H1 (cell line): ENCODE results near the gene PARS2. TPM values are rescaled to one million over a fixed set of nuclear protein-coding genes. Genes with fewer than 3 reads are reported as not detected.

Experiments
- CTCF ChIA-PET: fragments of 300-600 bp; sonication (Branson Sonifier 250); formaldehyde crosslinking; loops from one replicate; lab custom pipeline; 2021; ENCODE audit not compliant: partially characterized antibody; lab: Charles Lee
- POLR2A ChIA-PET: fragments of 300-600 bp; sonication (Branson Sonifier 250); formaldehyde crosslinking; loops from one replicate; lab custom pipeline; 2021; ENCODE audit warnings: inconsistent platforms; ENCODE audit not compliant: partially characterized antibody; lab: Charles Lee
- DNase-seq, 2 experiments: peaks; one replicate each; pipeline versions ENCODE4 v3.0.0 to v3.0.0-alpha.2; 2010 to 2022; ENCODE audit warnings: low spot score in 2 of 2, low read depth in 1 of 2, mixed read lengths in 1 of 2
- FAIRE-seq: peaks from 2 replicates; lab custom pipeline; 2011; peaks lifted over from hg19 to GRCh38; lab: Jason Lieb, UNC
- H2AFZ ChIP-seq: 2 replicates; pipeline ENCODE4 v1.8.1; 2012; ENCODE audit warnings: low read length, inconsistent platforms
- H2AK5ac ChIP-seq: 2 replicates; pipeline ENCODE4 v1.6.1; 2013; ENCODE audit warnings: low read depth, low read length
- H2BK120ac ChIP-seq: replicated peaks from 2 replicates; pipeline ENCODE3; 2013; ENCODE audit warnings: low read depth, low read length, inconsistent platforms
- H2BK12ac ChIP-seq: 2 replicates; pipeline ENCODE4 v1.6.1; 2013; ENCODE audit warnings: low read depth, low read length
- H2BK15ac ChIP-seq: 2 replicates; pipeline ENCODE4 v1.6.1; 2013; ENCODE audit warnings: low read length
- H2BK20ac ChIP-seq: 2 replicates; pipeline ENCODE4 v1.6.1; 2013; ENCODE audit warnings: low read length
- H2BK5ac ChIP-seq: 2 replicates; pipeline ENCODE4 v1.6.1; 2013; ENCODE audit warnings: low read depth, low read length
- H3K14ac ChIP-seq: 2 replicates; pipeline ENCODE4 v1.6.1; 2013; ENCODE audit warnings: inconsistent platforms; ENCODE audit not compliant: insufficient read length
- H3K18ac ChIP-seq: 2 replicates; pipeline ENCODE4 v1.6.1; 2013; ENCODE audit warnings: low read length; ENCODE audit errors: extremely low read depth
- H3K23ac ChIP-seq: 2 replicates; pipeline ENCODE4 v1.6.1; 2013; ENCODE audit warnings: inconsistent platforms; ENCODE audit not compliant: insufficient read length
- H3K23me2 ChIP-seq: 2 replicates; pipeline ENCODE4 v1.6.1; 2013; ENCODE audit warnings: low read depth, low read length
- H3K27ac ChIP-seq: 2 replicates; pipeline ENCODE4 v1.6.1; 2011; ENCODE audit warnings: low read depth, low read length, inconsistent platforms
- H3K27me3 ChIP-seq, 4 experiments: replicated peaks in 1 of 4; 1 replicate in 1 of 4; 2 replicates in 3 of 4; pipeline versions ENCODE4 v1.6.1 to v1.8.1; 2011 to 2013; ENCODE audit warnings: low read length in 3 of 4, mild to moderate bottlenecking in 3 of 4, inconsistent platforms in 2 of 4, mixed read lengths in 2 of 4, moderate library complexity in 1 of 4; ENCODE audit not compliant: control insufficient read depth in 3 of 4, insufficient read depth in 3 of 4; ENCODE audit errors: extremely low read depth in 1 of 4
- H3K36me3 ChIP-seq, 4 experiments: 2 replicates each; pipeline versions ENCODE4 v1.6.1 to v1.8.1; 2011 to 2013; ENCODE audit warnings: mild to moderate bottlenecking in 4 of 4, low read length in 3 of 4, moderate library complexity in 2 of 4, control low read depth in 1 of 4, inconsistent platforms in 1 of 4; ENCODE audit not compliant: insufficient read depth in 4 of 4, control insufficient read depth in 2 of 4
- H3K4ac ChIP-seq: replicated peaks from 2 replicates; pipeline ENCODE3; 2013; ENCODE audit warnings: low read length, low read depth, mixed read lengths, inconsistent platforms; ENCODE audit not compliant: insufficient read length
- H3K4me1 ChIP-seq, 4 experiments: replicated peaks in 1 of 4; 1 replicate in 1 of 4; 2 replicates in 3 of 4; pipeline versions ENCODE4 v1.6.1 to v1.8.1; 2011 to 2013; ENCODE audit warnings: low read length in 3 of 4, inconsistent platforms in 2 of 4, mixed read lengths in 1 of 4; ENCODE audit not compliant: insufficient read depth in 4 of 4, control insufficient read depth in 3 of 4
- H3K4me2 ChIP-seq, 2 experiments: 2 replicates each; pipeline versions ENCODE4 v1.6.1 to v1.8.1; 2011 to 2013; ENCODE audit warnings: low read depth in 2 of 2, low read length in 2 of 2, control low read depth in 1 of 2, inconsistent platforms in 1 of 2, mild to moderate bottlenecking in 1 of 2; ENCODE audit not compliant: insufficient read depth in 1 of 2
- H3K4me3 ChIP-seq, 4 experiments: fragments of 200-600, 300-600 bp in 1 of 4; sonication (generic), shearing (Covaris generic), sonication (Bioruptor Twin) in 1 of 4; 2 replicates each; pipeline versions ENCODE4 v1.5.1 to v1.8.1; 2011 to 2016; ENCODE audit warnings: low read length in 4 of 4, low read depth in 3 of 4, control low read depth in 2 of 4, inconsistent platforms in 2 of 4, mild to moderate bottlenecking in 2 of 4, mixed read lengths in 1 of 4, moderate library complexity in 1 of 4; ENCODE audit not compliant: insufficient read depth in 2 of 4; ENCODE audit errors: extremely low read depth in 1 of 4
- H3K56ac ChIP-seq: replicated peaks from 2 replicates; pipeline ENCODE3; 2013; ENCODE audit warnings: low read depth, mild to moderate bottlenecking, mixed read lengths, low read length, inconsistent platforms; ENCODE audit not compliant: insufficient read length
- H3K79me1 ChIP-seq: 2 replicates; pipeline ENCODE4 v1.6.1; 2013; ENCODE audit warnings: low read depth, low read length, control low read depth
- H3K79me2 ChIP-seq, 2 experiments: 2 replicates each; pipeline versions ENCODE4 v1.6.1 to v1.8.1; 2012 to 2013; ENCODE audit warnings: low read length in 2 of 2, mild to moderate bottlenecking in 2 of 2, inconsistent platforms in 1 of 2; ENCODE audit not compliant: insufficient read depth in 2 of 2, control insufficient read depth in 1 of 2
- H3K9ac ChIP-seq, 4 experiments: replicated peaks in 1 of 4; 1 replicate in 1 of 4; 2 replicates in 3 of 4; pipeline versions ENCODE4 v1.6.1 to v1.8.1; 2011 to 2013; ENCODE audit warnings: low read depth in 3 of 4, low read length in 3 of 4, control low read depth in 2 of 4, mild to moderate bottlenecking in 2 of 4, moderate library complexity in 2 of 4, inconsistent platforms in 1 of 4; ENCODE audit errors: extremely low read depth in 1 of 4
- H3K9me3 ChIP-seq, 2 experiments: 2 replicates each; pipeline versions ENCODE4 v1.6.1 to v1.8.1; 2012 to 2013; ENCODE audit warnings: mild to moderate bottlenecking in 2 of 2, moderate library complexity in 2 of 2, control low read depth in 1 of 2, inconsistent platforms in 1 of 2, low read depth in 1 of 2, low read length in 1 of 2, mixed read lengths in 1 of 2; ENCODE audit not compliant: insufficient read depth in 2 of 2
- H4K20me1 ChIP-seq, 2 experiments: replicated peaks in 1 of 2; 2 replicates each; pipeline versions ENCODE3 to v1.8.1; 2011 to 2013; ENCODE audit warnings: inconsistent platforms in 2 of 2, low read length in 2 of 2, mild to moderate bottlenecking in 1 of 2; ENCODE audit not compliant: insufficient read depth in 2 of 2, control insufficient read depth in 1 of 2
- H4K5ac ChIP-seq: 2 replicates; pipeline ENCODE4 v1.6.1; 2013; ENCODE audit warnings: low read length, low read depth, mixed read lengths, inconsistent platforms; ENCODE audit not compliant: insufficient read length
- H4K8ac ChIP-seq: 2 replicates; pipeline ENCODE4 v1.8.0; 2013; ENCODE audit warnings: mild to moderate bottlenecking, moderate library complexity, low read length, inconsistent platforms; ENCODE audit not compliant: insufficient read depth; ENCODE audit errors: extremely low read depth
- H4K91ac ChIP-seq: replicated peaks from 2 replicates; pipeline ENCODE3; 2013; ENCODE audit warnings: low read length, mixed read lengths, inconsistent platforms; ENCODE audit not compliant: insufficient read length
- ASH2L ChIP-seq: fragments of 200-600, 300-600 bp; sonication (generic); IDR thresholded peaks from one replicate; pipeline ENCODE4 v1.7.1; 2017; ENCODE audit warnings: low read length
- CBX8 ChIP-seq: fragments of 300-800, 300-1000 bp; sonication (generic); IDR thresholded peaks from 2 replicates; pipeline ENCODE4 v1.7.1; 2016; ENCODE audit warnings: low read depth, low read length, borderline replicate concordance
- EGR1 ChIP-seq: IDR thresholded peaks from 2 replicates; pipeline ENCODE4 v1.6.1; 2011; ENCODE audit warnings: low read depth, low read length, borderline replicate concordance
- EP300 ChIP-seq, 2 experiments: IDR thresholded peaks; 1 replicate in 1 of 2; 2 replicates in 1 of 2; pipeline ENCODE4 v1.6.1; 2011 to 2012; ENCODE audit warnings: low read depth in 2 of 2, low read length in 2 of 2, mild to moderate bottlenecking in 2 of 2, borderline replicate concordance in 1 of 2, inconsistent platforms in 1 of 2, moderate library complexity in 1 of 2
- GABPA ChIP-seq: IDR thresholded peaks from 2 replicates; pipeline ENCODE4 v1.6.1; 2011; ENCODE audit warnings: mild to moderate bottlenecking, low read length, moderate library complexity, borderline replicate concordance; ENCODE audit not compliant: insufficient read depth
- PHF8 ChIP-seq: fragments of 200-600 bp; sonication (generic); conservative IDR thresholded peaks from 2 replicates; pipeline ENCODE4 v1.7.1; 2012; ENCODE audit warnings: low read depth, mild to moderate bottlenecking, inconsistent platforms, low read length, moderate library complexity
- POLR2AphosphoS5 ChIP-seq: IDR thresholded peaks from 2 replicates; pipeline ENCODE4 v1.6.1; 2011; ENCODE audit warnings: low read depth, low read length
- POU5F1 ChIP-seq: IDR thresholded peaks from 2 replicates; pipeline ENCODE4 v1.6.1; 2011; ENCODE audit warnings: low read depth, mild to moderate bottlenecking, low read length, moderate library complexity
- RAD21 ChIP-seq, 2 experiments: IDR thresholded peaks in 1 of 2; conservative IDR thresholded peaks in 1 of 2; 2 replicates each; pipeline ENCODE4 v1.6.1; 2011; ENCODE audit warnings: low read depth in 2 of 2, low read length in 2 of 2, improper control_type of control experiment in 1 of 2, inconsistent platforms in 1 of 2, mild to moderate bottlenecking in 1 of 2, moderate library complexity in 1 of 2
- RNF2 ChIP-seq: fragments of 200-900, 300-1000 bp; sonication (generic); IDR thresholded peaks from 2 replicates; pipeline ENCODE4 v1.7.1; 2016; ENCODE audit warnings: borderline replicate concordance, low read depth, mild to moderate bottlenecking, antibody characterized with exemption, low read length; ENCODE audit not compliant: poor library complexity, severe bottlenecking; ENCODE audit errors: missing control alignments
- SP1 ChIP-seq: IDR thresholded peaks from 2 replicates; pipeline ENCODE4 v1.6.1; 2011; ENCODE audit warnings: low read depth, low read length
- TCF12 ChIP-seq: IDR thresholded peaks from 2 replicates; pipeline ENCODE4 v1.6.1; 2011; ENCODE audit warnings: low read depth, mild to moderate bottlenecking, low read length
- YY1 ChIP-seq: IDR thresholded peaks from 2 replicates; pipeline ENCODE4 v1.6.1; 2011; ENCODE audit warnings: low read depth, mild to moderate bottlenecking, low read length
- ZNF274 ChIP-seq: IDR thresholded peaks from 2 replicates; pipeline ENCODE4 v1.7.0; 2012; ENCODE audit warnings: low read length, borderline replicate concordance; ENCODE audit errors: extremely low read depth
- WGBS, 2 experiments: shearing (Covaris generic) in 1 of 2; methylation state at CpG; one replicate each; pipeline versions ENCODE4 v1.1.6 to v1.1.7; 2013 to 2015; ENCODE audit warnings: low lambda C conversion rate in 2 of 2, mixed read lengths in 2 of 2, inconsistent platforms in 1 of 2, low coverage in 1 of 2, missing lambda C conversion rate in 1 of 2; ENCODE audit not compliant: insufficient replicate concordance in 2 of 2, insufficient coverage in 1 of 2, insufficient read length in 1 of 2; ENCODE audit errors: extremely low coverage in 1 of 2, missing lambda C conversion rate in 1 of 2; 5-methylcytosine and 5-hydroxymethylcytosine counted together
- polyA plus RNA-seq, 7 experiments: library from polyadenylated mRNA; depleted of rRNA in 3 of 7; stranded (reverse) in 5 of 7; unstranded in 2 of 7; fragments of >200 nt in 5 of 7; fragments of 200-250 nt in 2 of 7; gene quantifications; 1 replicate in 5 of 7; 2 replicates in 1 of 7; 4 replicates in 1 of 7; pipeline versions ENCODE4 v1.2.1 to v1.2.3, GENCODE V29; 2011 to 2013; ENCODE audit warnings: missing spikeins in 2 of 7, mixed read lengths in 2 of 7
- total RNA-seq: library from RNA; stranded (reverse); fragmentation: NEBNext Ultra II Directional; extraction: Animal tissue kit (Norgen Biotek cat#: 25700); gene quantifications from 2 replicates; pipeline ENCODE4 v1.2.1, GENCODE V29; 2021

Gene PARS2
- total and polyA plus RNA-seq, 2 of the 8 experiments (the other 6 are each of a cell fraction or from before 2014, with no cell fraction given) = 8.9 to 10.0 TPM

DNA sequence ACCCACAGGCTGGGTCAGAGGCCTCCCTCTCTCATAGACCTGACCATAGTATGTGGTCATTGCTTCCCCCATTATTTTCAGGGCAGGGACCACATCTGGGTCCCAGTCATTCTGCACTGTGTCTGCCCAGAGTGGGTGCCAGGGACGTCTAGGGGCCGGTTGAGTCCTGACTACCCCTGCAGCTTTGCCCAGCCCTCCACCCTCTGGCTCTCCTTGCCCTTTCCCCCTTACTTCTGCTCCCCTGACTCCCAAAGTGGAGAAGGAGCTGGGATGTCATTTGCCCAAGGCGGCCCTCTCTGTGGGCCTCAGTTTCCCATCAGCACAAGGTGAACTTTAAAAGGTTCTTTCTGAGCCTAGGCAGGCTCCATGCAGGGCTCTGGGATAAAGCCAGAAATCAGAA lies 41.1 kb upstream of the PARS2 start:
- no peak overlapping the region for H3K18ac ChIP-seq
- TF ChIP-seq CBX8 (no peak), EGR1 (no peak), ZNF274 (no peak), RNF2 (no peak), POU5F1 (no peak), PHF8 (no peak), ASH2L (no peak), TCF12 (no peak), POLR2AphosphoS5 (no peak), EP300 (IDR thresholded peaks at IDR 0.05; ENCODE audit: borderline replicate concordance in 1 of 2, low read depth in 2 of 2, low read length in 2 of 2) (no peak), YY1 (no peak), RAD21 (IDR thresholded peaks at IDR 0.05 in 1 of 2, conservative IDR thresholded peaks at IDR 0.05 in 1 of 2; ENCODE audit: low read depth in 2 of 2, low read length in 2 of 2) (no peak), SP1 (no peak), GABPA (no peak)
- no peak overlapping the region for H3K56ac ChIP-seq
- peaks cover 2 to 15% (median 11%) of the 10 kb centered on the region in 4 experiments; a peak in 6 of 7 replicates for H3K27me3 ChIP-seq
- no peak overlapping the region for H2BK20ac ChIP-seq
- no peaks in the 10 kb centered on the region for H3K36me3 ChIP-seq
- H3K9me3 ChIP-seq = no peaks in the 10 kb centered on the region
- no peak overlapping the region for H2BK12ac ChIP-seq
- H4K91ac ChIP-seq = no peak overlapping the region
- DNase-seq = no peak
- no peaks in the 10 kb centered on the region for H3K79me2 ChIP-seq
- no peak overlapping the region for H2AFZ ChIP-seq
- POLR2A ChIA-PET = no interaction called here
- 83% methylated on average over 3 of the region's 3 CpGs; no CpG with 5 or more reads in 1 of the 2 experiments for WGBS, 2 experiments
- no peak overlapping the region for H4K5ac ChIP-seq
- H2AK5ac ChIP-seq = no peak overlapping the region
- H2BK120ac ChIP-seq = no peak overlapping the region
- H4K20me1 ChIP-seq = no peaks in the 10 kb centered on the region
- no peak overlapping the region for H3K4ac ChIP-seq
- no peak overlapping the region for H3K27ac ChIP-seq
- H3K4me1 ChIP-seq = peaks cover 0 to 5% (median under 1%) of the 10 kb centered on the region in 4 experiments; a peak in 3 of 7 replicates
- FAIRE-seq = no peak
- H2BK5ac ChIP-seq = no peak overlapping the region
- no peak overlapping the region for H3K4me3 ChIP-seq
- CTCF ChIA-PET = interaction anchor here (1.0 to 5.4 kb wide), 4 partner anchors 13 to 133 kb away, joined by 3 to 80 read pairs (median 5); no protein-coding TSS in a partner anchor
- H3K23me2 ChIP-seq = peaks cover 3% of the 10 kb centered on the region; the same call in 1 of the 2 replicates
- H3K23ac ChIP-seq = no peak overlapping the region
- no peak overlapping the region for H2BK15ac ChIP-seq
- H3K9ac ChIP-seq = no peak overlapping the region
- no peak overlapping the region for H3K14ac ChIP-seq
- no peak overlapping the region for H3K4me2 ChIP-seq
- H4K8ac ChIP-seq = 0 out of 2 replicates have a peak overlapping the region, but pooled peaks have one; percentile 7
- H3K79me1 ChIP-seq = no peaks in the 10 kb centered on the region
